ENCODE results near the gene NPHP4.
"Not testable (repeated sequence)": the region's sequence is repeated elsewhere in the genome, so short reads cannot be mapped to it uniquely, and the experiment has no call there.

The NPHP4 gene

GRCh38 chr1:5927506-5928370 is 64.5 kb downstream of the NPHP4 start:
- no peak for DNase-seq

DNA sequence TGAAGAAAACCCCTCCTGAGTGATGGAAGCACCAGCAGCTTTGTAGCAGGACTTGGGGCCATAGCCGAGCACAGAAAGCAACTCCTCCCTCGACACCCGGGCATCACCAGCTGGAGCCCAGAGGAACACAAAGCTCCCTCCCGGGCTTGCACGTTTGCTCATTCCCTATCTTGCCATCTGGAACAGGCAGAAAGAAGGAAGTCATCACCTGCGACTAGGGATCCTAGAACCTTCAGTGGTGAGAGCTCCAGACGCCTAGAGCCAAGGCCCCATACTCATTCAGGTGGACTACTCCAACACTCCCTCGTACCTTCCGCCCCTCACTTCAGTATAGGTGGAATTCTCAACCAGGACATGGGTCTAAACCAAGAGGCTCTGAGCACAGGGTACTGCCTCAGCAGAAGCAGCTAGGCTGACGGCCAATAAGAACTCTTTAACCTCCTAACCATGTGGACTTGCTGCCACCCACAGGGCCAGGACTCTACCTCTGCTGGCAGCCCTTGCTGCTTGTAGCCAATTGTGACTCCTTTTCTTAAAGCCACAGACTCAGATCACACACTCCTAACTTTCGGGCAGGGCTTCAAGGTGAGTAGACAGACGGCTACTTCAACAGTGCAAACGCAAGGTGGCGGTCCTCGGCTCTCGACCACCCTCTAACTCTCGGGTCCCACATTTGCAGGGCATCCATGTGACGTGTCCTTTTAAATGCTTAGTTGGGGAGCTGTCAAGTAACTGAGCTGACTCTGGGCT is 65.4 kb downstream of the NPHP4 start:
- no peak for DNase-seq

- DNase-seq = not testable (repeated sequence)
Measured at GRCh38 chr1:5922700-5923330, 69.4 kb downstream of the NPHP4 start.

DNA sequence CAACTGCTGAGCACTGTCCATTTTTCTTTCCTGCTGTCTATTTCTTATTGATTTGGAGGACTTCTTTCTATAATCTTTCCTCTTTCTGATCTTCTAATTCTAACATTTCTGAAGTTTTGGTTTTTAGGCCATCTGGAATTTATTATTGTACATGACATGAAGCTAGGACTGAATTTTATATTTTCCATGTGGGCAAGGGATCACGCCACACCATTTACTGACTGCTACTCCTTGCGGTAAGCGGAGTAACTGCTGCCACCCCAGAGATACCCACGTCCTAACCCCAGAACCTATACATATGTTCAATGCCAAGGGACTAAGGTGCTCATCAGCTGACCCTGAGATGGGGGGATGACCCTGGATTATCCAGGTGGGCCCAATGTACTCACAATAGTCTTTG is 70.6 kb downstream of the NPHP4 start:
- no peak for DNase-seq

DNA sequence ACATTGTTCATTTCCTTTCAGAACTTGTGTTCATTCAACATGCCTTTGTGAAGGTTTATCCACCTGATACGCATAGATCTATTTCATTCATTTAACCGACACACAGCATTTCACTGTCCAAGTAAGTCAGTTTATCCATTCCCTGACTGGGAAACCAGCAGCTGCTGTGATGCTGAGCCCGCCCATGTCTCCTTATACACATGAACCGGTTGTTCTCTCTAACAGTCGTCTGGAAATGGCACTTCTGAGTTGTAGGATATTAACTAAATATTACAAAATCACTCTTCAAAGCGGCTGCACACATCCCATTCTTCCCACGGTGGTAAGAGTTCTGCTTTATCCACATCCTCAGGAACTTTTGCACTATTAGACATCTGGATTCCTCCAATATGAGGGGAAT is 71.1 kb downstream of the NPHP4 start:
- DNase-seq = no peak

DNA sequence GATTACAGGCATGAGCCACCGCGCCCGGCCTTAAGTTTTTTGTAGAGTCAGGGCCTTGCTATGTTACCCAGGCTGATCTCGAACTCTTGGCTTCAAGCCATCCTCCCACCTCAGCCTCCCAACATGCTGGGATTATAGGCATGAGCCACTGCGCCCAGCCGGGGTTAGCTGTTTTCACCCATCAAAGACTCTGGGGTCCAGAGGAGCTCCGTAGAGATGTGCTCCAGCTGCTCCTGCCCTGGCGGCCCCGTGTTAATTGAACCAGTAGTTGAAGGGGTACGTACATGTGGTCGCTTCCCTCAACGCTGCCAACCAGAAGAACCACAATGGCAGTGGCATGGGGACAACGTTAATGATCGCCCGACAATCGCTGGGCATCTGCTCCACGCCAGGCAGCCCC is 72.0 kb downstream of the NPHP4 start:
- no peak for DNase-seq

DNA sequence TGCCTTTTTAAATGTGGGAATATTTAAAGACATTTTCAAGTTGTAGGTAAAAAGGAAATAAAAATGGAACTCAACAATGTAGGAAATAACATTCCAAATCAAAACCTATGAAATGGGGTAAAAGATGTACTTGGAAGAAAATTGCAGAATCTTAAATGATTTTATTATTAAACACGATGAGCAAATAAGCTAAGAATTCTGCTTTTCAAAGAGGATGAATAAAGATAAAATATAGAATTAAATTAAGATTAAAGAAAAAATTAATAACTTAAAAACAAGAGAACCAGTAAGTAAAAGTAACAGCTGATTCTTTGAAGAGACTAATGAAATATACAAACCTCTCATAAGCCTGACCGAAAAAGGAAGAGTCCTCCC is 74.0 kb downstream of the NPHP4 start:
- DNase-seq = no peak

GRCh38 chr1:5917591-5918274 is 74.5 kb downstream of the NPHP4 start:
- no peak for DNase-seq

DNA sequence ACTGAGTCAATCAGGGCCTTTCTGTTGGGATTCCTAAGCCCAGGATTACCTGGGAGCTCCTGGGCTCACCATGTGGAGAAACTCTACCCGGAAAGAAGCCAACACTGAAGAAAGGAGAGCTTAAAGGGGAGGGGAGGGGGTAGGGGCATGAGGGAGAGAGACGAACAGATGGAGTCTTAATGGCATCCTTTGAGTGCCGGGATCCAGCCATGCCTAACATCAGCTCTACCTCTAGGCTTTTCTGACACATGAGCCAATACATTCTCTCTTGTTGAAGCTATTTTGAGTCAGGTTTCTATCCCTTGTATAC is 75.0 kb downstream of the NPHP4 start:
- no peak for DNase-seq

GRCh38 chr1:5916572-5917280 is 75.5 kb downstream of the NPHP4 start:
- DNase-seq = no peak

GRCh38 chr1:5915587-5916571 is 76.3 kb downstream of the NPHP4 start:
- no peak for DNase-seq

GRCh38 chr1:5914676-5915365 is 77.4 kb downstream of the NPHP4 start:
- DNase-seq = no peak

- DNase-seq = no peak
Measured at GRCh38 chr1:5913876-5914275, 78.3 kb downstream of the NPHP4 start.

DNA sequence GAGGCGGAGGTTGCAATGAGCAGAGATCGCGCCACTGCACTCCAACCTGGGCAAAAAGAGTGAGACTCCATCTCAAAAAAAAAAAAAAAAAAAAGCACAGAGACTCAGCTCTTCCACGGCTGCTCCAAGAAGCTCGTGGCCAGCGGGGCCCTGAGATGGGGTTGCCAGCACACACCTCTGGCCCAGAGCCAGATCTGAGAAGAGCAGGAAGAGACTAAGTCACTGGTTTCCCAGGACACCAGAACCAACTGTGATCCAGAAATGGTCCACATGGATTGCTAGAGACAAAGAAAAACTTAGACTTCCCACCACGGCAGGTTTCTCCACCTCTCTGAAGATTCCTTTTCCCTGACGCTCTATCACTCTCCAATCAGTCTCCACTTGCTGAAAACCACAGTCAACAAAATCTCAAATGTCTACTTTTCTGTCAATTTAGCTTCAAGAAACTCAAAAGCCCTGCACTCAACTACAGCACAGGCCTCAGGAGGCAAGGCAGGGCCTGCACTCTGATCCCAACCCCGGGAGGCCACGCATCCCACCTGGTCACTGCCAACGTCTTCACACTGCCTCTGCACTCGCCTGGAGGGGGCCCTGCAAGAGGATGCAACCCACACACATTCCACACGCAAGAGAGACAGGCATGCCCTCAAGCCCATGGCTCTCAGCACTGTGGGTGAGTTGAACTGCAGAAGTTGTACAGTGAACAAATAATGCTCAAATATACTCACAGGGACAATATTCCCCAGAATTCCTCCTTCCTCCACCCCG is 79.0 kb downstream of the NPHP4 start:
- DNase-seq = no peak

DNA sequence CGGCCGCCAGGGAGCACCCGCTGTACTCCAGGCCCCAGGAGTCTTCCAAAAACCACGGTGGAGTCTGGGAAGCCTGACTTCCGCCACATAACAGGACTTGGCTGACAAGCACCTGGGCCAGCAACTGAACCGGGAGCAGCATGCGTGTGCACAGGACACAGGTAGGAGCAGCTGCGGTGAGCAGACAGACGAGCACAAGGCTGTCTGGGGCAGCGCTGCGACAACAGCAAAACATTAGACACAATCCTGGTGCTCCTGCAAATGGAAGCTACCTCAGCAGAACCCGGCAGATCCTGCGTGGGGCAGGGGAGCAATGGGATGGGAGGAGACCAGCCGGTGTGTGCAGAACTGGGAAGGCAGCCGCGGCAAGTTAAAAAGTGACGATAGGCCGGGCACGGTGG is 80.4 kb downstream of the NPHP4 start:
- DNase-seq = no peak

DNA sequence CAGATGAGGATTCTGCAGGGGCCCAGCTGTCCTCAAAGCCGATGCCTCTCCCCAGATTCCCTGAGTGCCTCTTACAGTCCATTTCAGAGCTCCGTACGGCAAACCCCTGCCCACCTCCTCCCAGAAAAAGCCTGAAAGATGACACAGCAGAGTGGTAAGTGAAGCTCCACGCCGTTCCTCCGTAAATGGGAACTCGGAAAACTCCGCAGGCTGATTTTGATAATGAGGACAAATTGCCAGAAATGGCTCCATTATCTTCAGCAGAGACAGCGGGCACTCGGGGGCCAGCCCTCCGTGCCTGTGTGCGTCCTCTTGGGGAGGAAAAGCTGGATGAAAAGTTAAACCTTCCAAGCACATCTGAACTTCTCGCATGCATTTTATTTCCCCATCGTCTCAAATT is 81.1 kb downstream of the NPHP4 start:
- no peak for DNase-seq

DNA sequence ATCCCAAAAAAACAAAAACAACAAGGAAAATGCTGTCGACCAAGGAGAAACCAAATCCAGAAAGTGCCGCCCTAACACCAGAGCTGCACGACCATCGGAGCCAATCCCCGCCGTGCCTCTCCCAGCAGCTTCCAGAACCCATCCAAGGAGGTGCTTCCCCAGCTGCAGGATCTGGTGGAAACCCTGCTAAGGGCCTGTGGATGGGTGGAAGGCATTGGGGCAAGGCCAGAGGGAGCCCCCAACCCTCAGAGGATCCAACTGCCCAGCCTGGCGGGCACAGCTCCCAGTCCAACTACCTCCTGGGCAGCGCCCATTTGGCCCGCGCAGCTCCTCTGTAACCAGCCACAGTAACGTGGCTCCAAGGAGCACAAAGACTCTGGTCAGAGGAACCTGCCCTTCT is 81.6 kb downstream of the NPHP4 start:
- DNase-seq = no peak

- DNase-seq = no peak
Measured at GRCh38 chr1:5910276-5910620, 82.0 kb downstream of the NPHP4 start.

DNA sequence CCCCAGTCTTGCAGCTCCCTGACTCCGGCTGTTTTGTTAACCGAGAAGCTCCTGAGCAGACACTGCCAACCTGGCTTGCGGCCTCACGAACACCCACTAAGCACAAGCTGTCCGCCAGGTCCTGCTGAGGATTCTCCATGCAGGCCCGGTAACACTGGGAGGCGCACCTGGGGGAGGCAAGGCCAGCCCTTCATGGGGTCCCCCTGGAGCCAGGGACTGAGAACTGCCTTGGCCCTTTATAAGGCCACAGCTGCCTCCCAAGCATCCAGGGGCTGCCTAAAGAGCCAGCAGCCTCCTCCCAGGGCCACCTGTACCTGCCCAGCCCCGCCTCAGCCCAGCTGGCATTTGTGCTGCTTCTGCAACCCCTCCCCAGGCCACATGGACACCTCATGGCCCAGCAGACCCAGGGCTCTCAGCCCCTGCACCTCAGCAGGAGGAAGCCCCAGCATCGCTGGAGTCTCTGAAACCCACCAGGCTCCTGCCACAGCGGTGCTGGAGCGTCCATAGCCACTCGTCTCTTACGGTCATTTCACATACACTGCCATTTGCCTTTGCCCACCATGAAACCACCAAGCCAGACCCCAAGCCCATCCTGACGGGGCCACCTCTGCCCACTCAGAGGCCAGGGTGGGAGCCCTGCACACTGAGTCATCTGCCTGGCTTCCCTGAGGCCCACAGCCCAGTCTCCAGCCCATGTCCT is 82.5 kb downstream of the NPHP4 start:
- no peak for DNase-seq
